Large intestine (tissue), 3 donors: ENCODE data around the gene ATP6V1B1. TPM values are rescaled to one million over a fixed set of nuclear protein-coding genes. Genes with fewer than 3 reads are reported as not detected.
A peak's percentile ranks its signal among the peaks of the same experiment; 100 is the strongest.

Experiments
- DNase-seq, 2 donors: peaks; one replicate each; pipeline versions ENCODE4 v3.0.0 to v3.0.0-alpha.2; 2013
- H3K27ac ChIP-seq: one replicate; pipeline ENCODE4 v1.5.1; 2013; ENCODE audit warnings: low read length
- H3K27me3 ChIP-seq: 2 replicates; pipeline ENCODE4 v1.6.1; 2013; ENCODE audit warnings: low read length; ENCODE audit not compliant: control insufficient read depth, insufficient read depth
- H3K36me3 ChIP-seq: 2 replicates; pipeline ENCODE4 v1.6.1; 2013; ENCODE audit warnings: low read length; ENCODE audit not compliant: control insufficient read depth, insufficient read depth
- H3K4me1 ChIP-seq: one replicate; pipeline ENCODE4 v1.6.1; 2013; ENCODE audit warnings: low read length; ENCODE audit not compliant: control insufficient read depth, insufficient read depth
- H3K4me3 ChIP-seq: one replicate; pipeline ENCODE4 v1.5.1; 2013; ENCODE audit warnings: low read length
- H3K9me3 ChIP-seq: one replicate; pipeline ENCODE4 v1.6.1; 2013; ENCODE audit warnings: mild to moderate bottlenecking, low read depth, low read length, moderate library complexity; ENCODE audit not compliant: control insufficient read depth
- WGBS: methylation state at CpG from one replicate; pipeline ENCODE4 v1.1.5; 2013; ENCODE audit warnings: low lambda C conversion rate; ENCODE audit not compliant: insufficient coverage; 5-methylcytosine and 5-hydroxymethylcytosine counted together
- polyA plus RNA-seq: library from polyadenylated mRNA; unstranded; fragments of 120-200 nt; gene quantifications from one replicate; pipeline ENCODE4 v1.2.1, GENCODE V29; 2013

Gene ATP6V1B1
- polyA plus RNA-seq, 1 donor, result 1.6 TPM

GRCh38 chr2:70907130-70908057, 28.3 kb upstream of the ATP6V1B1 start:
- Histone ChIP-seq H3K9me3 (peaks cover 8% of the 10 kb centered on the region), H3K4me1 (peaks cover 5% of the 10 kb centered on the region), H3K4me3 (no peak overlapping the region), H3K36me3 (no peaks in the 10 kb centered on the region), H3K27me3 (peaks cover 80% of the 10 kb centered on the region), H3K27ac (no peak overlapping the region)
- no CpG with 5 or more reads among the region's 40 CpGs for WGBS
- no peak for DNase-seq

- H3K27me3 ChIP-seq, result peaks cover 29% of the 10 kb centered on the region
- no peak overlapping the region for H3K27ac ChIP-seq
- no peaks in the 10 kb centered on the region for H3K9me3 ChIP-seq
- H3K4me3 ChIP-seq, result no peak overlapping the region
- H3K4me1 ChIP-seq, result no peaks in the 10 kb centered on the region
- no peak for DNase-seq
- H3K36me3 ChIP-seq, result no peaks in the 10 kb centered on the region
These were observed 19.4 kb upstream of the ATP6V1B1 start for GRCh38 chr2:70916291-70916690.

- Histone ChIP-seq H3K9me3 (no peaks in the 10 kb centered on the region), H3K27me3 (peaks cover 23% of the 10 kb centered on the region), H3K27ac (no peak overlapping the region), H3K4me3 (no peak overlapping the region), H3K4me1 (no peaks in the 10 kb centered on the region), H3K36me3 (no peaks in the 10 kb centered on the region)
- no CpG with 5 or more reads among the region's 2 CpGs for WGBS
- no peak for DNase-seq
These were observed 17.7 kb upstream of the ATP6V1B1 start for GRCh38 chr2:70918016-70918415.

GRCh38 chr2:70919672-70920366, 15.9 kb upstream of the ATP6V1B1 start:
- no CpG with 5 or more reads among the region's 16 CpGs for WGBS
- H3K4me1 ChIP-seq, result no peaks in the 10 kb centered on the region
- DNase-seq, result peak; percentile 50 to 61
- no peak overlapping the region for H3K4me3 ChIP-seq
- H3K9me3 ChIP-seq, result no peaks in the 10 kb centered on the region
- H3K36me3 ChIP-seq, result no peaks in the 10 kb centered on the region
- no peak overlapping the region for H3K27ac ChIP-seq
- H3K27me3 ChIP-seq, result peaks cover 24% of the 10 kb centered on the region

GRCh38 chr2:70920367-70920715, 15.4 kb upstream of the ATP6V1B1 start:
- Histone ChIP-seq H3K27me3 (peaks cover 24% of the 10 kb centered on the region), H3K27ac (no peak overlapping the region), H3K9me3 (no peaks in the 10 kb centered on the region), H3K4me3 (no peak overlapping the region), H3K4me1 (no peaks in the 10 kb centered on the region), H3K36me3 (no peaks in the 10 kb centered on the region)
- no CpG with 5 or more reads among the region's 3 CpGs for WGBS
- DNase-seq, result no peak

- no CpG with 5 or more reads among the region's 12 CpGs for WGBS
- no peak overlapping the region for H3K27ac ChIP-seq
These were observed 14.7 kb upstream of the ATP6V1B1 start for GRCh38 chr2:70921031-70921430.

GRCh38 chr2:70921839-70922234, 13.9 kb upstream of the ATP6V1B1 start:
- no peak for DNase-seq

More at GRCh38 chr2:70921031-70921430, 14.7 kb upstream of the ATP6V1B1 start:
- no peak for DNase-seq
- H3K36me3 ChIP-seq, result no peaks in the 10 kb centered on the region
- H3K4me3 ChIP-seq, result no peak overlapping the region
- no peaks in the 10 kb centered on the region for H3K9me3 ChIP-seq
- H3K4me1 ChIP-seq, result no peaks in the 10 kb centered on the region
- peaks cover 30% of the 10 kb centered on the region for H3K27me3 ChIP-seq

GRCh38 chr2:70922235-70923234, 13.2 kb upstream of the ATP6V1B1 start:
- WGBS, result no CpG with 5 or more reads among the region's 18 CpGs
- Histone ChIP-seq H3K27me3 (peaks cover 34% of the 10 kb centered on the region), H3K4me1 (no peaks in the 10 kb centered on the region), H3K9me3 (no peaks in the 10 kb centered on the region), H3K27ac (no peak overlapping the region), H3K36me3 (no peaks in the 10 kb centered on the region), H3K4me3 (no peak overlapping the region)
- no peak for DNase-seq

More at GRCh38 chr2:70921839-70922234, 13.9 kb upstream of the ATP6V1B1 start:
- no peak overlapping the region for H3K4me3 ChIP-seq
- H3K36me3 ChIP-seq, result no peaks in the 10 kb centered on the region
- no peak overlapping the region for H3K27ac ChIP-seq
- H3K9me3 ChIP-seq, result no peaks in the 10 kb centered on the region
- H3K4me1 ChIP-seq, result no peaks in the 10 kb centered on the region
- peaks cover 35% of the 10 kb centered on the region for H3K27me3 ChIP-seq
- no CpG with 5 or more reads among the region's 2 CpGs for WGBS

GRCh38 chr2:70923378-70924015, 12.2 kb upstream of the ATP6V1B1 start:
- Histone ChIP-seq H3K36me3 (no peaks in the 10 kb centered on the region), H3K9me3 (no peaks in the 10 kb centered on the region), H3K4me3 (no peak overlapping the region), H3K27ac (no peak overlapping the region), H3K27me3 (peaks cover 33% of the 10 kb centered on the region), H3K4me1 (no peaks in the 10 kb centered on the region)
- DNase-seq, result no peak
- 63% methylated on average over 2 of the region's 10 CpGs for WGBS
